K562 (cell line): ENCODE data around the gene HS3ST5. TPM values are rescaled to one million over a fixed set of nuclear protein-coding genes. Genes with fewer than 3 reads are reported as not detected.

Source experiments
- ATAC-seq: fragments of 200-7000 bp; cut with Tn5 transposase; 3 replicates; pipeline ENCODE4 v1.9.1; 2020; ENCODE audit warnings: moderate library complexity
- BruUV-seq: library from RNA; stranded (reverse); fragments of 400-500 nt; replicated peaks from 2 replicates; lab custom pipeline; 2021; lab: Mats Ljungman, UMichigan
- CTCF ChIA-PET: fragments of 300-600 bp; formaldehyde crosslinking; extraction: SDS; loops from one replicate; lab custom pipeline; 2021; ENCODE audit warnings: low intra/inter-chr PET ratio; lab: Yijun Ruan, JAX
- POLR2A ChIA-PET: fragments of 300-600, 350-650 bp; sonication (Branson Sonifier 250); formaldehyde crosslinking; extraction: SDS; loops from one replicate; lab custom pipeline; 2021; ENCODE audit warnings: antibody characterized with exemption, inconsistent platforms; lab: Yijun Ruan, JAX
- DNase-seq, 4 experiments: peaks; one replicate each; pipeline versions ENCODE4 v3.0.0 to v3.0.0-alpha.2; 2011 to 2018; ENCODE audit warnings: low spot score in 3 of 4, mixed read lengths in 3 of 4; ENCODE audit errors: extremely low read depth in 1 of 4
- FAIRE-seq: peaks from 2 replicates; lab custom pipeline; 2011; peaks lifted over from hg19 to GRCh38; lab: Jason Lieb, UNC
- H2AFZ ChIP-seq: 2 replicates; pipeline ENCODE4 v1.6.0; 2011; ENCODE audit warnings: low read depth, low read length, control low read depth, inconsistent platforms
- H3K27ac ChIP-seq: fragments of 200-600 bp; 3 replicates; pipeline ENCODE4 v1.8.0; 2011; ENCODE audit warnings: low read depth, mild to moderate bottlenecking, control low read depth, inconsistent platforms, low read length, moderate library complexity, mixed read lengths; ENCODE audit errors: extremely low read depth
- H3K27me3 ChIP-seq, 2 experiments: fragments of 300-600 bp in 1 of 2; 2 replicates in 1 of 2; 3 replicates in 1 of 2; pipeline versions ENCODE4 v1.6.0 to v1.8.0; 2011; ENCODE audit warnings: inconsistent platforms in 2 of 2, low read length in 2 of 2, mild to moderate bottlenecking in 1 of 2, mixed read lengths in 1 of 2, moderate library complexity in 1 of 2; ENCODE audit not compliant: control insufficient read depth in 2 of 2, insufficient read depth in 2 of 2
- H3K36me3 ChIP-seq: fragments of 300-600 bp; 3 replicates; pipeline ENCODE4 v1.8.0; 2011; ENCODE audit warnings: mild to moderate bottlenecking, low read length, inconsistent platforms; ENCODE audit not compliant: control insufficient read depth, insufficient read depth
- H3K4me1 ChIP-seq, 2 experiments: fragments of 200-600 bp in 1 of 2; replicated peaks in 1 of 2; 2 replicates in 1 of 2; 3 replicates in 1 of 2; pipeline versions ENCODE4 v1.5.1 to v1.8.0; 2011; ENCODE audit warnings: inconsistent platforms in 2 of 2, low read length in 2 of 2, mild to moderate bottlenecking in 1 of 2, mixed read lengths in 1 of 2, moderate library complexity in 1 of 2; ENCODE audit not compliant: control insufficient read depth in 2 of 2, insufficient read depth in 2 of 2
- H3K4me2 ChIP-seq: 2 replicates; pipeline ENCODE4 v1.6.1; 2011; ENCODE audit warnings: low read length, control low read depth, inconsistent platforms, mixed read lengths; ENCODE audit not compliant: insufficient read depth
- H3K4me3 ChIP-seq: fragments of 200-600 bp; sonication (generic), shearing (Covaris generic); 2 replicates; pipeline ENCODE4 v1.5.1; 2016; ENCODE audit warnings: control low read depth, inconsistent platforms
- H3K79me2 ChIP-seq: fragments of 200-600 bp; 3 replicates; pipeline ENCODE4 v1.8.0; 2011; ENCODE audit warnings: low read length, inconsistent platforms; ENCODE audit not compliant: control insufficient read depth, insufficient read depth
- H3K9ac ChIP-seq, 2 experiments: 2 replicates each; pipeline versions ENCODE4 v1.6.0 to v1.6.1; 2011; ENCODE audit warnings: low read depth in 2 of 2, low read length in 2 of 2, control low read depth in 1 of 2, inconsistent platforms in 1 of 2, mild to moderate bottlenecking in 1 of 2, mixed read lengths in 1 of 2; ENCODE audit not compliant: insufficient read depth in 1 of 2
- H3K9me1 ChIP-seq: one replicate; pipeline ENCODE4 v1.6.0; 2011; ENCODE audit warnings: inconsistent platforms, mild to moderate bottlenecking, low read length, moderate library complexity; ENCODE audit not compliant: control insufficient read depth, insufficient read depth
- H3K9me3 ChIP-seq: replicated peaks from 2 replicates; pipeline ENCODE4 v1.5.1; 2011; ENCODE audit warnings: low read depth, low read length, inconsistent platforms; ENCODE audit not compliant: control insufficient read depth, insufficient read depth
- H4K20me1 ChIP-seq: replicated peaks from 2 replicates; pipeline ENCODE4 v1.6.1; 2011; ENCODE audit warnings: low read length, inconsistent platforms, mixed read lengths; ENCODE audit not compliant: control insufficient read depth, insufficient read depth
- ETS1 ChIP-seq: conservative IDR thresholded peaks from 2 replicates; pipeline ENCODE4 v1.6.1; 2011; ENCODE audit warnings: low read depth, mild to moderate bottlenecking, low read length; ENCODE audit not compliant: control insufficient read depth
- ZNF174 ChIP-seq: fragments of 250-450 bp; sonication (Bioruptor Pico); IDR thresholded peaks from 2 replicates; pipeline ENCODE4 v1.4.0; 2020; ENCODE audit warnings: mild to moderate bottlenecking
- ZNF41 ChIP-seq: fragments of 250-450 bp; sonication (Bioruptor Pico); conservative IDR thresholded peaks from 2 replicates; pipeline ENCODE4 v1.4.0; 2020; ENCODE audit warnings: mild to moderate bottlenecking
- WGBS: fragments of 100-300 bp; shearing (Covaris generic); methylation state at CpG from one replicate; pipeline ENCODE4 v1.1.6; 2016; ENCODE audit warnings: low coverage, mixed read lengths; ENCODE audit not compliant: insufficient coverage; ENCODE audit errors: missing lambda C conversion rate; 5-methylcytosine and 5-hydroxymethylcytosine counted together
- in situ Hi-C: fragments of 300-500 bp; cut with MboI; formaldehyde crosslinking; loops from 4 replicates; pipeline ENCODE4 v1.15.0; 2018; ENCODE audit warnings: inconsistent platforms, mixed read lengths
- intact Hi-C: fragments of 100-400 bp; cut with micrococcal nuclease; formaldehyde crosslinking; loops from 2 replicates; pipeline ENCODE4 v1.14.2; 2022
- polyA plus RNA-seq, 8 experiments: library from polyadenylated mRNA; depleted of rRNA in 4 of 8; stranded (reverse) in 5 of 8; unstranded in 3 of 8; fragments of >200 nt; fragmentation: Nextera tagmentation in 2 of 8; fragmentation: Illumina TruSeq in 1 of 8; extraction: Ambion mirVana in 2 of 8; extraction: Trizol in 1 of 8; gene quantifications; 2 replicates each; pipeline versions ENCODE4 v1.2.1 to v1.2.3, GENCODE V29; 2011 to 2014; ENCODE audit warnings: inconsistent platforms in 1 of 8, missing spikeins in 1 of 8
- total RNA-seq, 7 experiments: library from RNA; depleted of rRNA in 6 of 7; stranded (reverse); fragments of >200 nt in 6 of 7; fragmentation: Illumina TruSeq in 2 of 7; extraction: Trizol in 2 of 7; gene quantifications; 2 replicates each; pipeline versions ENCODE4 v1.2.1 to v1.2.3, GENCODE V29; 2011 to 2021; ENCODE audit warnings: low replicate concordance in 1 of 7
- TF ChIP-seq, protein P1 (sequence below): fragments of 250-450 bp; sonication (Bioruptor Pico); IDR thresholded peaks from 2 replicates; pipeline ENCODE4 v1.4.0; 2020

The HS3ST5 gene
- total and polyA plus RNA-seq, 9 of the 15 experiments (the other 6 are each of a cell fraction or from before 2014, with no cell fraction given) = not detected

GRCh38 chr6:114167583-114168576 is 174.9 kb downstream of the HS3ST5 start:
- Histone ChIP-seq H3K79me2 (no peaks in the 10 kb centered on the region), H2AFZ (no peak overlapping the region), H3K9ac (no peak overlapping the region), H3K36me3 (no peaks in the 10 kb centered on the region), H3K9me3 (no peaks in the 10 kb centered on the region), H4K20me1 (no peaks in the 10 kb centered on the region), H3K27me3 (no peaks in the 10 kb centered on the region)
- DNase-seq = no peak
- no peak for FAIRE-seq
- intact Hi-C loops = no loop called here
- in situ Hi-C loops = no loop called here
- ChIA-PET CTCF (no interaction called here), POLR2A (interaction anchor here (0.8 kb wide), 1 partner anchor 11 kb away, joined by 4 read pairs; no protein-coding TSS in a partner anchor)
- TF ChIP-seq ETS1 (no peak), ZNF174 (CRISPR knock-in tag) (no peak), ZNF41 (CRISPR knock-in tag) (no peak)
- TF ChIP-seq, protein P1, sequence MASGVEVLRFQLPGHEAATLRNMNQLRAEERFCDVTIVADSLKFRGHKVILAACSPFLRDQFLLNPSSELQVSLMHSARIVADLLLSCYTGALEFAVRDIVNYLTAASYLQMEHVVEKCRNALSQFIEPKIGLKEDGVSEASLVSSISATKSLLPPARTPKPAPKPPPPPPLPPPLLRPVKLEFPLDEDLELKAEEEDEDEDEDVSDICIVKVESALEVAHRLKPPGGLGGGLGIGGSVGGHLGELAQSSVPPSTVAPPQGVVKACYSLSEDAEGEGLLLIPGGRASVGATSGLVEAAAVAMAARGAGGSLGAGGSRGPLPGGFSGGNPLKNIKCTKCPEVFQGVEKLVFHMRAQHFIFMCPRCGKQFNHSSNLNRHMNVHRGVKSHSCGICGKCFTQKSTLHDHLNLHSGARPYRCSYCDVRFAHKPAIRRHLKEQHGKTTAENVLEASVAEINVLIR = no peak
- TF ChIP-seq, all 486 proteins: peak for 0
- no peak for ATAC-seq
- no TSS peak for BruUV-seq
- H3K4me2 ChIP-seq = no peak overlapping the region
- H3K4me3 ChIP-seq = no peak overlapping the region
- under 1% methylated on average over 12 of the region's 13 CpGs for WGBS
- H3K27ac ChIP-seq = no peak overlapping the region
- no peaks in the 10 kb centered on the region for H3K9me1 ChIP-seq
- no peaks in the 10 kb centered on the region for H3K4me1 ChIP-seq
